ENCODE data around the gene BEND6. TPM values are rescaled to one million over a fixed set of nuclear protein-coding genes. Genes with fewer than 3 reads are reported as not detected.
"Not testable (repeated sequence)": the region's sequence is repeated elsewhere in the genome, so short reads cannot be mapped to it uniquely, and the experiment has no call there.

The BEND6 gene
- total and polyA plus RNA-seq, 2 of the 13 experiments (the other 11 are each of a cell fraction or from before 2014, with no cell fraction given) = 0.20 to 0.21 TPM

DNA sequence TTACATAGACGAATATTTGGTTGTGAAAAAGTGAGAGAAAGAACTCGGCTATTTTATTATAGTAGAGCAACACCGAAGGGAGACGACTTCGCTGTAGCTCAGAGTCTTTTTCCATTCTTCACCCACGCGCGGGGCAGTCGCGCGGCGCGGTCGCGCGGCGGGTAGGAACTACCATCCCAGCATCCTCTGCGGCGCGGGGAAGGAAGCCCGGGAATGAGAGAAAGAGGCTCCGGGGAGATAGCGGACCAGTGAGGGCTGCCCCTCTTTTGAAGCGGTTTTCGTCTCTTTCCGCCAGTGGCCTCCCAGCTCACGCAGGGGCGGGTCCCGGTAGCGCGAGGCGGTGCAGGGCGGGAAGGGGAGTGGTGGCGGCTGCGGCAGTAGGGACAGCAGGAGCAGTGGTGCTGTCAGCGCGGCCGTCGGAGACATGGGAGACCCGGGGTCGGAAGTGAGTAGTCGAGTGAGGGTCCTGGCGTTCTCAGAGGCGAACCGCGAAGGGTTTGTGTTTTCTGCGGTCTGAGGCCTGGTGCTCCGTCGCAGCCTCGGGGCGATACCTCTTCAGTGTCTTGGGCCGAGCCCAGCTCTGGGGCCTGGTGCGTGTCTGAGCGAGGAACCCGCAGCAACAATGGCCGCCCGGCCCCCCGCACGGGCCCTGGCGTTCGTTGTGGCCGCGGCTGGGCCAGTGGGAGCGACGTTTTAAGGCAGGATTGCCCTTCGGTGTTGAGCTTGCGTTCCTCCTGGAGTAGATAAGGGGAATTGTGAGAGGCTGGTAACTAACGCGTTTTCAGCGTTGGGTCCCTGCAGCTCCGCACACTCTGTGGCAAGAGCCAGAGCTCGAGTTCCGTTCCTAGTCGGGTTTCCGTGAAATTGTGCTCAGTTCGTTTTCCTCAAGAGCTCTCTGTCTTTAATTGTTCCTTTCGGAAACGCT is 91.7 kb downstream of the BEND6 start, which contains the start of gene KIAA1586 (continued):
- peak; percentile 91 for TF ChIP-seq ZNF143 (CRISPR knock-in tag; IDR thresholded peaks at IDR 0.05)
- TF ChIP-seq ZNF230 (CRISPR knock-in tag; IDR thresholded peaks at IDR 0.05) = 0 out of 2 replicates have a peak, but pooled peaks have one; percentile 45
- TF ChIP-seq, protein P1, sequence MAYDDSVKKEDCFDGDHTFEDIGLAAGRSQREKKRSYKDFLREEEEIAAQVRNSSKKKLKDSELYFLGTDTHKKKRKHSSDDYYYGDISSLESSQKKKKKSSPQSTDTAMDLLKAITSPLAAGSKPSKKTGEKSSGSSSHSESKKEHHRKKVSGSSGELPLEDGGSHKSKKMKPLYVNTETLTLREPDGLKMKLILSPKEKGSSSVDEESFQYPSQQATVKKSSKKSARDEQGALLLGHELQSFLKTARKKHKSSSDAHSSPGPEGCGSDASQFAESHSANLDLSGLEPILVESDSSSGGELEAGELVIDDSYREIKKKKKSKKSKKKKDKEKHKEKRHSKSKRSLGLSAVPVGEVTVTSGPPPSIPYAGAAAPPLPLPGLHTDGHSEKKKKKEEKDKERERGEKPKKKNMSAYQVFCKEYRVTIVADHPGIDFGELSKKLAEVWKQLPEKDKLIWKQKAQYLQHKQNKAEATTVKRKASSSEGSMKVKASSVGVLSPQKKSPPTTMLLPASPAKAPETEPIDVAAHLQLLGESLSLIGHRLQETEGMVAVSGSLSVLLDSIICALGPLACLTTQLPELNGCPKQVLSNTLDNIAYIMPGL (CRISPR knock-in tag; IDR thresholded peaks at IDR 0.05; ENCODE audit: borderline replicate concordance in 1 of 2, low read depth in 1 of 2) = peak; percentile 87 to 90
- 0 out of 2 replicates have a peak, but pooled peaks have one; percentile 44 for TF ChIP-seq ZNF225 (CRISPR knock-in tag; IDR thresholded peaks at IDR 0.05)
- TF ChIP-seq, protein P2, sequence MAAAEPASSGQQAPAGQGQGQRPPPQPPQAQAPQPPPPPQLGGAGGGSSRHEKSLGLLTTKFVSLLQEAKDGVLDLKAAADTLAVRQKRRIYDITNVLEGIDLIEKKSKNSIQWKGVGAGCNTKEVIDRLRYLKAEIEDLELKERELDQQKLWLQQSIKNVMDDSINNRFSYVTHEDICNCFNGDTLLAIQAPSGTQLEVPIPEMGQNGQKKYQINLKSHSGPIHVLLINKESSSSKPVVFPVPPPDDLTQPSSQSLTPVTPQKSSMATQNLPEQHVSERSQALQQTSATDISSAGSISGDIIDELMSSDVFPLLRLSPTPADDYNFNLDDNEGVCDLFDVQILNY (CRISPR knock-in tag; conservative IDR thresholded peaks at IDR 0.05) = peak; percentile 94
- TF ChIP-seq JUNB (CRISPR knock-in tag; IDR thresholded peaks at IDR 0.05; ENCODE audit: borderline replicate concordance) = peak; percentile 75
- TF ChIP-seq, protein P3, sequence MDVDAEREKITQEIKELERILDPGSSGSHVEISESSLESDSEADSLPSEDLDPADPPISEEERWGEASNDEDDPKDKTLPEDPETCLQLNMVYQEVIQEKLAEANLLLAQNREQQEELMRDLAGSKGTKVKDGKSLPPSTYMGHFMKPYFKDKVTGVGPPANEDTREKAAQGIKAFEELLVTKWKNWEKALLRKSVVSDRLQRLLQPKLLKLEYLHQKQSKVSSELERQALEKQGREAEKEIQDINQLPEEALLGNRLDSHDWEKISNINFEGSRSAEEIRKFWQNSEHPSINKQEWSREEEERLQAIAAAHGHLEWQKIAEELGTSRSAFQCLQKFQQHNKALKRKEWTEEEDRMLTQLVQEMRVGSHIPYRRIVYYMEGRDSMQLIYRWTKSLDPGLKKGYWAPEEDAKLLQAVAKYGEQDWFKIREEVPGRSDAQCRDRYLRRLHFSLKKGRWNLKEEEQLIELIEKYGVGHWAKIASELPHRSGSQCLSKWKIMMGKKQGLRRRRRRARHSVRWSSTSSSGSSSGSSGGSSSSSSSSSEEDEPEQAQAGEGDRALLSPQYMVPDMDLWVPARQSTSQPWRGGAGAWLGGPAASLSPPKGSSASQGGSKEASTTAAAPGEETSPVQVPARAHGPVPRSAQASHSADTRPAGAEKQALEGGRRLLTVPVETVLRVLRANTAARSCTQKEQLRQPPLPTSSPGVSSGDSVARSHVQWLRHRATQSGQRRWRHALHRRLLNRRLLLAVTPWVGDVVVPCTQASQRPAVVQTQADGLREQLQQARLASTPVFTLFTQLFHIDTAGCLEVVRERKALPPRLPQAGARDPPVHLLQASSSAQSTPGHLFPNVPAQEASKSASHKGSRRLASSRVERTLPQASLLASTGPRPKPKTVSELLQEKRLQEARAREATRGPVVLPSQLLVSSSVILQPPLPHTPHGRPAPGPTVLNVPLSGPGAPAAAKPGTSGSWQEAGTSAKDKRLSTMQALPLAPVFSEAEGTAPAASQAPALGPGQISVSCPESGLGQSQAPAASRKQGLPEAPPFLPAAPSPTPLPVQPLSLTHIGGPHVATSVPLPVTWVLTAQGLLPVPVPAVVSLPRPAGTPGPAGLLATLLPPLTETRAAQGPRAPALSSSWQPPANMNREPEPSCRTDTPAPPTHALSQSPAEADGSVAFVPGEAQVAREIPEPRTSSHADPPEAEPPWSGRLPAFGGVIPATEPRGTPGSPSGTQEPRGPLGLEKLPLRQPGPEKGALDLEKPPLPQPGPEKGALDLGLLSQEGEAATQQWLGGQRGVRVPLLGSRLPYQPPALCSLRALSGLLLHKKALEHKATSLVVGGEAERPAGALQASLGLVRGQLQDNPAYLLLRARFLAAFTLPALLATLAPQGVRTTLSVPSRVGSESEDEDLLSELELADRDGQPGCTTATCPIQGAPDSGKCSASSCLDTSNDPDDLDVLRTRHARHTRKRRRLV (CRISPR knock-in tag; IDR thresholded peaks at IDR 0.05) = peak; percentile 66; the same call in 1 of the 2 replicates
- peak; percentile 74; the same call in 1 of the 2 replicates for TF ChIP-seq NAIF1 (CRISPR knock-in tag; IDR thresholded peaks at IDR 0.05; ENCODE audit: borderline replicate concordance)
- peak; percentile 30; the same call in 1 of the 2 replicates for TF ChIP-seq ZNF607 (CRISPR knock-in tag; IDR thresholded peaks at IDR 0.05; ENCODE audit: borderline replicate concordance)
- 0 out of 2 replicates have a peak, but pooled peaks have one; percentile 38 for TF ChIP-seq NFKBIZ (CRISPR knock-in tag; IDR thresholded peaks at IDR 0.05)
- peak; percentile 91 for TF ChIP-seq ARNT2 (CRISPR knock-in tag; IDR thresholded peaks at IDR 0.05; ENCODE audit: low read depth)
- peak; percentile 81 for TF ChIP-seq ZNF30 (CRISPR knock-in tag; IDR thresholded peaks at IDR 0.05)
- peak; percentile 51; the same call in 1 of the 2 replicates for TF ChIP-seq ZNF547 (CRISPR knock-in tag; IDR thresholded peaks at IDR 0.05)
- peak; percentile 90 for TF ChIP-seq KMT2A (CRISPR knock-in tag; IDR thresholded peaks at IDR 0.05)
- TF ChIP-seq ZSCAN9 (CRISPR knock-in tag; IDR thresholded peaks at IDR 0.05; ENCODE audit: borderline replicate concordance) = peak; percentile 55; the same call in 1 of the 2 replicates
- peak; percentile 53; the same call in 1 of the 2 replicates for TF ChIP-seq SP140L (CRISPR knock-in tag; IDR thresholded peaks at IDR 0.05; ENCODE audit: borderline replicate concordance)
- TF ChIP-seq MXD4 (CRISPR knock-in tag; IDR thresholded peaks at IDR 0.05) = peak; percentile 61
- TF ChIP-seq HNF4G (IDR thresholded peaks at IDR 0.05; ENCODE audit: borderline replicate concordance, low read depth, low read length) = not testable (repeated sequence)
- TF ChIP-seq HNF4G (CRISPR knock-in tag; IDR thresholded peaks at IDR 0.05; ENCODE audit: borderline replicate concordance, low read depth) = 0 out of 2 replicates have a peak, but pooled peaks have one; percentile 22
- peak; percentile 60; the same call in 1 of the 2 replicates for TF ChIP-seq ZNF768 (CRISPR knock-in tag; IDR thresholded peaks at IDR 0.05)
- peak; percentile 82 for TF ChIP-seq PHF8 (CRISPR knock-in tag; IDR thresholded peaks at IDR 0.05)
